ENCODE results near the gene KLHL17. TPM values are rescaled to one million over a fixed set of nuclear protein-coding genes. Genes with fewer than 3 reads are reported as not detected.
"Not testable (repeated sequence)": the region's sequence is repeated elsewhere in the genome, so short reads cannot be mapped to it uniquely, and the experiment has no call there.

Gene KLHL17
- total RNA-seq, 2 experiments from 2014 or later, result 35.3 to 35.4 TPM

- DNase-seq (peak; percentile 51), ATAC-seq (ENCODE audit: low read depth) (peak; percentile 26)
- Mint-ChIP-seq H3K4me3 (peak overlapping the region; percentile 59), H3K9me3 (no peaks in the 10 kb centered on the region), H3K4me1 (peaks cover 4% of the 10 kb centered on the region), H3K27me3 (peaks cover 26% of the 10 kb centered on the region), H3K27ac (no peak overlapping the region), H3K36me3 (peaks cover 12% of the 10 kb centered on the region)
- POLR2A ChIA-PET, result interaction anchor here (0.7 to 1.0 kb wide), 4 partner anchors 10 to 15 kb away, joined by 3 to 9 read pairs (median 3); partner anchors contain the start of gene NOC2L
Measured at GRCh38 chr1:943545-944340, 16.6 kb upstream of the KLHL17 start.

DNA sequence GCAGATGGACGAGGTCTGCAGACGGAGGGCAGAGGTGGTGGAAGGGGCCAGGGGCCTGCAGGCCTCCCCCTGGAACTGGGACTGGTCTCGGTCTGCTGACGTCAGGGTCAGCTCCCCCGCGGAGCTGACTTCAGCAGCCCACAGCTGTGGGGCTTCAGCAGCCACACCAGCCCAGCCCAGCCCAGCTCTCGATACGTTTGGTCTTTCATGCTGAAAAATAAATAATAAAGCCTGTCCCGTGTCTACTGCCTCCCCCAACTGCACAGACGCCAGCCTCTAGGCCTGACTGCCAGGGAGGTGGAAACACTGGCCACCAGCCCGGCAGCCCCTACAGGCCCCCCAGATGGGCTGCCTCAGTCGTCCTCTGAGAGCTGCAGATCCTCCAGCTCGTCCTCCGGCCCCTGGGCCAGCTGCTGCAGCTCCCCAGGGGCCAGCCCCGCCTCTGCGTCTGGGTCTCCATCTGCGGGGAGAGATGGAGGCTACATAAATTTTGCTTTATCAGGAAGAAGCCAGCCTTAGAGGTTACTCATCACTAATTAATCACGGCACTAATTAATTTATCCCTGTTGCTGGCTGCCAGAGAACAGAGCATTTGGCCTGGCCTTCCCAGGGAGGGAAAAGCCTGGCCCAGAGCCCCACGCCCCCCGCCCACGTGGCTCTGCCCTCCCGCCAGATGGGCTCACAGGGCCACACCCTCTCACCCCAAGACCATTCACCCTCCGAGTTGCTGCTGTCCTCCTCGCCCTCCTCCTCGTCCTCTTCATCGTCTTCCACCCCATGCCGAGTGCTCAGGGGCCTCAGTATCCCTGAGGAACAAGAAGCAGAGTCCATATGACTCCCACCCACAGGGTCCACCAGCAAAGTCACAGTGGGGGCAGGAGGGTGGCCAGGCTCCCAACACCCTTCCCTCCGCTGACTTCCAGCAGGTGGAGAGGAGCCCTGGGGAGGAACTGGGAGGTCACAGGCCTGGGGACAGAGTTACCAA, 15.8 kb upstream of the KLHL17 start:
- Mint-ChIP-seq H3K27me3 (peaks cover 19% of the 10 kb centered on the region), H3K4me3 (peak overlapping the region; percentile 59), H3K4me1 (peaks cover 4% of the 10 kb centered on the region), H3K9me3 (no peaks in the 10 kb centered on the region), H3K27ac (no peak overlapping the region), H3K36me3 (peaks cover 13% of the 10 kb centered on the region)
- POLR2A ChIA-PET, result interaction anchor here (0.9 kb wide), 2 partner anchors 11 to 14 kb away, joined by 3 read pairs; partner anchors contain the start of gene NOC2L
- DNase-seq (no peak), ATAC-seq (ENCODE audit: low read depth) (no peak)

DNA sequence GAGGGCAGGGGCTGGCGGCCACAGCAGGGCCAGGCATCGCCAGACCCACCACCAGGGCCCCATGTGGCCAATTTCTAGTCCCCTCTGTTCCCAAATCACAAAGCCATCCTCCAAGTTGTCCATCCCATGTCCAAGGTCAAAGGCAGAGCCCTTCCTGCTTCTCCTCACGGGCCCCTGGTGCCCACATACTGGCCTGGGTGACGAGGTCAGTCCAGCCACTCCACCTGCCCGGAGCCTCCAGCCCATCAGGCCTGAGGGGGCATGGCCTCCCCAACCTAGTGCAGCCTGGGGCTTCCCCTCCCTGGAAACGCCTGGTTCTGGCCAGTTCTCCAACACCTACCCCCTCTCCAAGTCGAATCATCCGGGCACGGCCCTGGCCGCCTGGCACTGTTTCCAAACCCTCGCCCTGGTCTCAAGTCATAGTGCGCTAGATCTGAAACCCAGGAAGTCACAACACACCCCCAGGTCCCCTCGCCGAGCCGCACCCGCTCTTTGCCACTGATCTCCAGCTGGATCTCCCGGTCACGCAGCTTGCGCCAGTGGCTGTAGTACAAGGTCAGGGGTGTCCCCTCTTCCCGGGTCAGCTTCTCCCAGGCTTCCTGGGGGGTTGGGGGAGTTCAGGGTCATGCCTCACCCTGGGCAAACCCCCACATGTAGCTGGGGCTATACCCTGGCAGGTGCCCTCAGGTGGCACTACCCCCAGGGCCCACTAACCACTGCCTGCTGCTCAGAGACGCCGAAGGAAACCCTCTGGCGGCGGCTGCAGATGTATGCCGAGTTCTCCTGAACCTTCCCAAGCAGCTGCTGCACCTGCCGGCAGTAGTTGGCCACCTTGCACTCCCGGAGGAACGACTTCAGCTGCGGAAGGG, 14.5 kb upstream of the KLHL17 start:
- Mint-ChIP-seq H3K4me3 (no peak overlapping the region), H3K36me3 (peaks cover 21% of the 10 kb centered on the region), H3K9me3 (no peaks in the 10 kb centered on the region), H3K27me3 (peaks cover 15% of the 10 kb centered on the region), H3K27ac (no peak overlapping the region), H3K4me1 (peaks cover 4% of the 10 kb centered on the region)
- no peak for ATAC-seq (ENCODE audit: low read depth)
- no peak for DNase-seq
- POLR2A ChIA-PET, result no interaction called here

GRCh38 chr1:946811-947210, 13.6 kb upstream of the KLHL17 start:
- POLR2A ChIA-PET; H3K4me1 Mint-ChIP-seq; H3K9me3 Mint-ChIP-seq; DNase-seq; H3K27ac Mint-ChIP-seq; H3K4me3 Mint-ChIP-seq; ATAC-seq (ENCODE audit: low read depth): not testable (repeated sequence)
- Mint-ChIP-seq H3K27me3 (peaks cover 11% of the 10 kb centered on the region), H3K36me3 (peaks cover 25% of the 10 kb centered on the region)

DNA sequence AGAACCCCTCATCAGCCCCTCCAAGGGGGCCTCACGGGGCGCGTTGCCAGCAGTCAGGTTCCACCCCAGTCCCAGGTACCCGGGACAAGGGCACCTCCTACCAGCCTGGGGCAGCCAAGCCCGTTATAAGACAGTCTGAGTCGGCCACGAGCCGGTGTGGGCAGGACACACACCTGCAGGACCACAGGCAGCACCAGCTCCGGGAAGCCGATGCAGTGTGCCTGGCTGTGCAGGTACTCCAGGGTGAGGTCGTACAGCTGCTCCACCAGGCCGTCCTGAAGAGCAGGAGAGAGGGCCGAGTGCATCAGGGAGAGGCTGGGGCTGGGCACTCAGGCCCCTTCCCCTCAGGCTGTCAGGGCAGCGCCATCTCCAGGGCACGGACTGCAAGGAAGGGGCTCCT, 12.4 kb upstream of the KLHL17 start:
- DNase-seq (no peak), ATAC-seq (ENCODE audit: low read depth) (no peak)
- no peaks in the 10 kb centered on the region for H3K9me3 Mint-ChIP-seq
- no peak overlapping the region for H3K4me3 Mint-ChIP-seq
- H3K4me1 Mint-ChIP-seq, result peaks cover 1% of the 10 kb centered on the region
- POLR2A ChIA-PET, result no interaction called here
- no peak overlapping the region for H3K27ac Mint-ChIP-seq
- H3K36me3 Mint-ChIP-seq, result peaks cover 25% of the 10 kb centered on the region
- peaks cover 10% of the 10 kb centered on the region for H3K27me3 Mint-ChIP-seq

- POLR2A ChIA-PET, result interaction anchor here (1.0 kb wide), 1 partner anchor 9 kb away, joined by 3 read pairs; the partner anchor contains the start of gene NOC2L
- H3K9me3 Mint-ChIP-seq, result no peaks in the 10 kb centered on the region
- ATAC-seq (ENCODE audit: low read depth) (no peak), DNase-seq (no peak)
- H3K27ac Mint-ChIP-seq, result no peak overlapping the region
- H3K36me3 Mint-ChIP-seq, result peaks cover 25% of the 10 kb centered on the region
- H3K4me1 Mint-ChIP-seq, result peaks cover 2% of the 10 kb centered on the region
- H3K27me3 Mint-ChIP-seq, result no peaks in the 10 kb centered on the region
- H3K4me3 Mint-ChIP-seq, result no peak overlapping the region
Measured at GRCh38 chr1:950268-950667, 10.1 kb upstream of the KLHL17 start.

DNA sequence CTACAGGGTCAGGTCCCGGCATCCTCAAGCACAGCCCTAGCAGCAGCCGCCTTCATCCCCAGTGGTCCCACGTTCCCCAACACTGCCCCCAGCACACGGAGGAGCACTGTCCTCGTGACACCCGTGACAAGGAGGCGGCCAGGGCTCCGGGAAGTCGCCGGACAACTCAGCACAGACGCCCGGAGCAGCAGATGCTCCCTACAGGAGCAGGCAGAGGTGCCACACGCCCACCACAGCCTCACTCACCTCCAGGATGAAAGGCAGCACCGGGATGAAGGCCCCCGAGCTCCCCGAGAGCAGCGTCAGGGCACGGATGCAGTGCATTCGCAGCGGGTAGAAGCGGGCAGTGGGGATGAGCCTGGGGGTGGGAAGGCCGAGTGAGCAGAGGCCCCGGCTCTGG, 9.5 kb upstream of the KLHL17 start:
- Mint-ChIP-seq H3K9me3 (no peaks in the 10 kb centered on the region), H3K4me1 (peaks cover 2% of the 10 kb centered on the region), H3K36me3 (peaks cover 20% of the 10 kb centered on the region), H3K4me3 (no peak overlapping the region), H3K27me3 (no peaks in the 10 kb centered on the region), H3K27ac (no peak overlapping the region)
- DNase-seq (no peak), ATAC-seq (ENCODE audit: low read depth) (no peak)
- POLR2A ChIA-PET, result no interaction called here

GRCh38 chr1:951364-951763, 9.0 kb upstream of the KLHL17 start:
- ATAC-seq (ENCODE audit: low read depth) (no peak), DNase-seq (no peak)
- Mint-ChIP-seq H3K4me1 (peaks cover 2% of the 10 kb centered on the region), H3K4me3 (no peak overlapping the region), H3K36me3 (peaks cover 19% of the 10 kb centered on the region), H3K27ac (no peak overlapping the region), H3K9me3 (no peaks in the 10 kb centered on the region), H3K27me3 (no peaks in the 10 kb centered on the region)
- POLR2A ChIA-PET, result no interaction called here

GRCh38 chr1:952201-952600, 8.2 kb upstream of the KLHL17 start:
- no peak for DNase-seq
- peaks cover 2% of the 10 kb centered on the region for H3K4me1 Mint-ChIP-seq
- no peaks in the 10 kb centered on the region for H3K9me3 Mint-ChIP-seq
- no peak for ATAC-seq (ENCODE audit: low read depth)
- H3K27me3 Mint-ChIP-seq, result no peaks in the 10 kb centered on the region
- no peak overlapping the region for H3K27ac Mint-ChIP-seq
- H3K36me3 Mint-ChIP-seq, result peaks cover 20% of the 10 kb centered on the region
- no peak overlapping the region for H3K4me3 Mint-ChIP-seq
- POLR2A ChIA-PET, result no interaction called here

DNA sequence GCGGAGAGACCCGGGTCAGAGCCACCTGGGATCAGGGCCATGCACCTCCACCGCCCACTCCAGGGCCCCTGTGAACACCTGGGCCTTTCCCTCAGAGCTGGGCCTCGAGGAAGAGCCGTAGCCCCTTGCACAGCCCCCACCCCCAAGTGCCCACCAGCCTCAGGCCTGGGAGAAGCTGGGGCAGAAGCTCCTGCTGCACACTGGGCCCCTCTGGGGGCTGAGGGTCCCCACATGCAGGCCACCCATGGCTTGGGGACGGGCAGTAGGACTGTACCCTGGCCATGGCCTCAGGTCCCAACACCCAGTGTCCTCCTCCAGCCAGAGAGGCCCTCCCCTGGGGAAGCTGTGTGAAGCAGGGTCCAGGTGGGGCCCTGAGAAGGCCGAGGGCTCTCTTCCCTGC, 7.8 kb upstream of the KLHL17 start:
- POLR2A ChIA-PET, result no interaction called here
- H3K9me3 Mint-ChIP-seq, result no peaks in the 10 kb centered on the region
- H3K36me3 Mint-ChIP-seq, result peaks cover 18% of the 10 kb centered on the region
- H3K4me3 Mint-ChIP-seq, result no peak overlapping the region
- H3K27ac Mint-ChIP-seq, result no peak overlapping the region
- ATAC-seq (ENCODE audit: low read depth), result no peak
- DNase-seq, result no peak
- no peaks in the 10 kb centered on the region for H3K27me3 Mint-ChIP-seq
- H3K4me1 Mint-ChIP-seq, result peaks cover 4% of the 10 kb centered on the region

GRCh38 chr1:953524-954320, 6.7 kb upstream of the KLHL17 start:
- Mint-ChIP-seq H3K4me1 (peaks cover 11% of the 10 kb centered on the region), H3K27me3 (no peaks in the 10 kb centered on the region), H3K4me3 (no peak overlapping the region), H3K27ac (no peak overlapping the region), H3K9me3 (no peaks in the 10 kb centered on the region), H3K36me3 (peaks cover 19% of the 10 kb centered on the region)
- ATAC-seq (ENCODE audit: low read depth), result no peak
- DNase-seq, result no peak
- POLR2A ChIA-PET, result no interaction called here

GRCh38 chr1:954927-955326, 5.5 kb upstream of the KLHL17 start:
- POLR2A ChIA-PET, result interaction anchor here (1.0 kb wide), 1 partner anchor 11 kb away, joined by 3 read pairs; no protein-coding TSS in a partner anchor
- Mint-ChIP-seq H3K9me3 (no peaks in the 10 kb centered on the region), H3K4me1 (peaks cover 11% of the 10 kb centered on the region), H3K4me3 (no peak overlapping the region), H3K36me3 (peaks cover 15% of the 10 kb centered on the region), H3K27me3 (no peaks in the 10 kb centered on the region), H3K27ac (no peak overlapping the region)
- ATAC-seq (ENCODE audit: low read depth), result no peak
- no peak for DNase-seq
